Activated T-cell treated with anti-CD3 and anti-CD28 coated beads, Interleukin-2, amount 50 U/mL, for 24 hours (primary cell): ENCODE measurements around the gene ST6GAL1.
"Not testable (repeated sequence)": the region's sequence is repeated elsewhere in the genome, so short reads cannot be mapped to it uniquely, and the experiment has no call there.

Experiments
- DNase-seq: peaks from one replicate; pipeline ENCODE4 v3.0.0-alpha.2; 2020
- H3K27ac Mint-ChIP-seq: 2 replicates; pipeline ENCODE4 v1.8.0; 2020; ENCODE audit warnings: mild to moderate bottlenecking, mixed read lengths
- H3K27me3 Mint-ChIP-seq: 2 replicates; pipeline ENCODE4 v1.8.0; 2020; ENCODE audit warnings: mixed read lengths
- H3K36me3 Mint-ChIP-seq: 2 replicates; pipeline ENCODE4 v1.8.0; 2020; ENCODE audit warnings: low read depth, mixed read lengths
- H3K4me1 Mint-ChIP-seq: 2 replicates; pipeline ENCODE4 v1.8.0; 2020; ENCODE audit warnings: low read depth, mixed read lengths
- H3K4me3 Mint-ChIP-seq: 2 replicates; pipeline ENCODE4 v1.8.0; 2020; ENCODE audit warnings: mild to moderate bottlenecking, moderate library complexity, mixed read lengths
- H3K9me3 Mint-ChIP-seq: 2 replicates; pipeline ENCODE4 v1.8.0; 2020; ENCODE audit warnings: mixed read lengths

The ST6GAL1 gene

DNA sequence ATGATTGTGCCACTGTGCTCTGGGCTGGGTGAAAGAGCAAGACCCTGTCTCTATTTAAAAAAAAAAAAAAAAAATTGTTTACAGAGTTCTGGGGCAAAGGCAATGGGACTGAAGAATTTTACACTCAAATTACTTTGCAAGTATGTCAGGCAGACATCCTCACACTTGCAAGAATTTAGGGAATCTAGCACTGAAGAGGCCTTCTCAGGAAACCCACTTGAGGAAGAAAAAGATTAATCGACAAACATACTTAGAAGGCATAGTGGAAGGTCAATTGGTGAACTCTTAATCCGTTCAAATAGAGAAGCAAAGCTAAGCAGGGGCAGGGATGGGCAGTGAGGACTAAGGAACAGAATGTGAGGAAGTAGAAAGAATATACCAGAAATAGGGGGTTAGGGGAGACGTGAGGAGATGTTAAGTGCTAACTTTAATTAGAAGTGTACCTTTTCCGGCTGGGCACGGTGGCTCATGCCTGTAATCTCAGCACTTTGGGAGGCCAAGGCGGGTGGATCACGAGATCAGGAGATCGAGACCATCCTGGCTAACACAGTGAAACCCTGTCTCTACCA is 15.0 kb downstream of the ST6GAL1 start:
- no peaks in the 10 kb centered on the region for H3K27me3 Mint-ChIP-seq
- no peak overlapping the region for H3K4me3 Mint-ChIP-seq
- peaks cover 79% of the 10 kb centered on the region for H3K36me3 Mint-ChIP-seq
- no peak for DNase-seq
- no peaks in the 10 kb centered on the region for H3K9me3 Mint-ChIP-seq
- H3K4me1 Mint-ChIP-seq, result peaks cover 59% of the 10 kb centered on the region
- H3K27ac Mint-ChIP-seq, result no peak overlapping the region

DNA sequence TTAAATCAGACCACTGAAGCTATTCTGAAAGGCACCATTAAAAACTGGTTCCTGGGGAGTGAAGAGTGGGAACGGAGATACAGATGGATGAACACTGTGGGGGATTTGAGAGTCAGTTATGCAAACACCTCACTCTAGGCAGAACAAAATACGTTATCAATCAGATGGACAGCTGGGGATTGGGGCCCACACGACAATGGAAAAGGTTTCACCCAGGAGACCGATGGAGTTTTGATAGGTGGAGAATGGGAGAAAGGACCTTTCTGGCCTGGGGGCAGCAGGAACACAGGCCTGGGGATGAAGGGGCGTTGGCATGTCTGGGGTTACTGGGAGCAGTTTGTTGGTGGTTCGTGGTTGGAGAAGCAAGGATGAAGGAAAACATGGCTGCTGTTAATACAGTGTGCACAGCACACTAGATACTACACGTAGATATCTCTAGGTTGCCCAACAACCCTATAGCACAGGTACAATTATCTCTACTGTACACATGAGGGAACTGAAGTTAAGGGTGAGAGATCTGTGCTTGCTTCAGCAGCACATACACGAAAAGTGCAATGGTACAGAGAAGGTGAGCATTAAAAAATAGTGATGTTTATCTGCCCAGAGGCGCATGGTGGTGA is 16.5 kb downstream of the ST6GAL1 start:
- peak overlapping the region; percentile 3 for H3K27ac Mint-ChIP-seq
- H3K27me3 Mint-ChIP-seq, result no peaks in the 10 kb centered on the region
- no peak overlapping the region for H3K4me3 Mint-ChIP-seq
- H3K4me1 Mint-ChIP-seq, result peaks cover 62% of the 10 kb centered on the region
- peaks cover 86% of the 10 kb centered on the region for H3K36me3 Mint-ChIP-seq
- peaks cover 3% of the 10 kb centered on the region for H3K9me3 Mint-ChIP-seq
- DNase-seq, result no peak

DNA sequence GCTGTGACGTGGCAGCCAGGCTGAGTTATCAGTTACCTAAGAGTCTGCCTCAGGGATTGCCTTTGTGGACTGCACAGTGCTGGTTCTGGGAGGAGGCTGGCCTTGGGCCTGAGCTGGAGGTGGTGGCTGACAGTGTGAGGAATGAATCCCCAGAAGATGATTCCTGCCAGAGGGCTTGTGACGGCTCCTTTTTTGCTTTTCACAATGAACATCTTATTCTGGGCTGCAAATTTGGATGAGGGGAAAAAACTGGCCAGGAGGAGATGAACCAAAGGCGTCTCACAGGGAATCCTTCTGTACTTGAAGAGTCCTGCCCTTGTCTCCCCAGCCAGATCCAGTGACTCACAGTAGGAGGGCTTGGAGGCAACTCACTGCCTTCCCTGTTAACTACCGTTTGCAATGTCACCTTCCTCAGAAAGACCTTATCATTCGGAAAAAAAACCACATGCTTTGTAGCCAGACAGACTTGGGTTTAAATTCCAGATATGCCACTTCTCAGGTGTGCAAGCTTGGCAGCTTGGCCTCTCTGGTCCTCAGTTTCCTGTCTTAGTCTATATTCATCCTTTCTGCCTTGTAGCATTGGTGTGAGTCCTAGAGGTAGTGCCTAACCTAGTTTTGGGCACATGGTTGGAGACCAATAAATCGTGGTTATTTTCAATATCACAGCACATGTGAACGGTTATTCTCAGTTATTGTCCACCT is 19.1 kb downstream of the ST6GAL1 start:
- DNase-seq, result no peak
- Mint-ChIP-seq H3K36me3 (peaks cover 83% of the 10 kb centered on the region), H3K27ac (peak overlapping the region; percentile 48), H3K27me3 (no peaks in the 10 kb centered on the region), H3K4me1 (peaks cover 78% of the 10 kb centered on the region), H3K9me3 (peaks cover 11% of the 10 kb centered on the region), H3K4me3 (no peak overlapping the region)

DNA sequence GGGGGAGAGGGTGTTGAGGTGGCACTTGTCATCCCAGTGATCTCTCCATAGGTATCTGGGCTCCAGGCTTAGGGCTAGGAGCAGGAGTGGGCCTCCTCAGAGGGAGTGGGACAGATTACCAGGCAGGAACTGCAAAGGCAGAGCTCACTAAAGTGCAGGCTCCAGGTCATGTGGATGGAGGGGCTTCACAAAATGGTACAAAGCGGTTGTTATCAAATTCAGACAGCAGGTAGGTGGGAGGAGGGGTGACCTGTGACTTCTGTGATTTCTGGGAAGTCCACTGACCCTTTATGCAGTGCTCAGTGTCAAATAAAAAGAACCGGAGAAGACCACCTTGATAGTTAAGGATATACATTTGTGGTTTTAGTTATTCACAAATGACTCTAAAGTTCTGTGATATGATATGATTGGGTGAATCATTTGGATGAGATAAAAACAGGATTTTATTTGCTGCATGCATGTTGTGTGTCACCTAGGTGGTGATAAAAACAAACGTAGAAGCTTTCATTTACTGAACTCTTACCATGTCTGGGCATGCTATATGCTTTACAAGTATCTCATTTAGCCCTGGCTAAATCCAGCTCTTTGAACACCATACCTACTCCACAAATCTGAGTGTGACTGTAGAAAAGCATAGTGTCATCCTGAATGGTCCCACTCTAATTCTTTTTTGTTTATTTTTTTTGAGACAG is 20.2 kb downstream of the ST6GAL1 start:
- Mint-ChIP-seq H3K36me3 (peaks cover 83% of the 10 kb centered on the region), H3K4me1 (peaks cover 84% of the 10 kb centered on the region), H3K9me3 (peaks cover 11% of the 10 kb centered on the region), H3K27ac (peak overlapping the region; percentile 48), H3K27me3 (no peaks in the 10 kb centered on the region), H3K4me3 (no peak overlapping the region)
- DNase-seq, result no peak

DNA sequence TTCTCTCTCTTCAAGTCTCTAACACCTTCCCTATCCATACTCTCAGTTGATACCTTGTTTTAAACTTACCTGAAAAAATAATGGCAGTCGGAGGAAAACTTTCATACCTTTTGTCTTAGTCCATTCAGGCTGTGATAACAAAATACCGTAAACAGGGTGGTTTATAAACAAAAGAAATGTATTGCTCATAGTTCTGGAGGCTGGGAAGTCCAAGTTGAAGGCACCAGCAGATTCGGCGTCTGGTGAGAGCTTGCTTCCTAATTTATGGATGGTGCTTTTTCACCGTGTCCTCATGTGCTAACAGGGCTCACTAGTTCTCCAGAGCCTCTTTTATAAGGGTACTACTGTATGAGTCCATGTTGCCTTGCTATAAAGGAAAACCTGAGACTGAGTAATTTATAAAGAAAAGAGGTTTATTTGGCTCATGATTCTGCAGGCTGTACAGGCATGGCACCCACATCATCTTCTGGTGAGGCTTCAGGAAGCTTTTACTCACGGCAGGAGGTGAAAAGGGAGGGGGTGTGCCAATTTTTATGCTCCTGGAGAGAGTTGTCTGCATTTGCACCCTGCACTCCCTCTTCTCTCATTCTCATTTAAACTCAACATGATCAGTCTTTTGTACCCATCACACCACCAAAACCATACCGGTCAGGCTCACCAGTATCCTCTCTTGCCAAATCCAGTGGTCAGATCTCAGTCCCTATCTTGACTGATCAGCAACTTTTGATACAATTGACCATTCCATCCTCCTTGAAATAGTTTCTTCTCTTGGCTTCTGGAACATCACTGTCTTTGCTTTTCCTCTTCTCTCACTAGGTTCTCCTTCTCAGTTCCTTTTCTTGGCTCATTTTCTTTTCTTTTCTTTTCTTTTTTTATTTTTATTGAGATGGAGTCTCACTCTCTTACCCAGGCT is 21.6 kb downstream of the ST6GAL1 start:
- Mint-ChIP-seq H3K27ac (peak overlapping the region; percentile 86), H3K4me3 (no peak overlapping the region)

DNA sequence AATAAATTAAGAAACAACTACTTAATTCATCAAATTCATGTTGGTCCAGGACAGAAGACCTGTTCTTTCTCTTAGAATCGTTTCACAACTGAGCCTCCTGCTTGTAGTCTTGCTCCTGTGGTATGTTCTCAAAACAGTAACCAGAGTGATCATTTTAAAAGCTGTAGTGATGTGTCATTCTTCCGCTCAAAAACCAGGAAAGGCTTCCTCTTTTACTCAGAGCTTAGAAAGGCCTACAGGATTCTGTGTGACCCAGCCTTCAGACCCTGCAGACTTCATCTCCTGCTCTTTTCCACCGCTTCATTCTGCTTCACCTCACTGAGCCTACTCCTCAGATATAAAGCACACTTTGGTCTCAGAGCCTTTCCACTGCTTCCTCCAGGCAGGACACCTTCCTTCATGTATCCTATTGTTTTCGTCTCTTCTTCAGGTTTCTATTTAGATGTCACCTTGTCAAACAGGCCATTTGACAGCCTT is 22.7 kb downstream of the ST6GAL1 start:
- peaks cover 87% of the 10 kb centered on the region for H3K36me3 Mint-ChIP-seq
- no peak for DNase-seq
- H3K27ac Mint-ChIP-seq, result peak overlapping the region; percentile 86
- peak overlapping the region; percentile 37 for H3K4me3 Mint-ChIP-seq
- H3K9me3 Mint-ChIP-seq, result peaks cover 11% of the 10 kb centered on the region
- no peaks in the 10 kb centered on the region for H3K27me3 Mint-ChIP-seq
- peaks cover 88% of the 10 kb centered on the region for H3K4me1 Mint-ChIP-seq

More for the DNA sequence above, 21.6 kb downstream of the ST6GAL1 start:
- H3K9me3 Mint-ChIP-seq, result peaks cover 11% of the 10 kb centered on the region
- H3K36me3 Mint-ChIP-seq, result peaks cover 90% of the 10 kb centered on the region
- peaks cover 91% of the 10 kb centered on the region for H3K4me1 Mint-ChIP-seq
- no peak for DNase-seq
- no peaks in the 10 kb centered on the region for H3K27me3 Mint-ChIP-seq

DNA sequence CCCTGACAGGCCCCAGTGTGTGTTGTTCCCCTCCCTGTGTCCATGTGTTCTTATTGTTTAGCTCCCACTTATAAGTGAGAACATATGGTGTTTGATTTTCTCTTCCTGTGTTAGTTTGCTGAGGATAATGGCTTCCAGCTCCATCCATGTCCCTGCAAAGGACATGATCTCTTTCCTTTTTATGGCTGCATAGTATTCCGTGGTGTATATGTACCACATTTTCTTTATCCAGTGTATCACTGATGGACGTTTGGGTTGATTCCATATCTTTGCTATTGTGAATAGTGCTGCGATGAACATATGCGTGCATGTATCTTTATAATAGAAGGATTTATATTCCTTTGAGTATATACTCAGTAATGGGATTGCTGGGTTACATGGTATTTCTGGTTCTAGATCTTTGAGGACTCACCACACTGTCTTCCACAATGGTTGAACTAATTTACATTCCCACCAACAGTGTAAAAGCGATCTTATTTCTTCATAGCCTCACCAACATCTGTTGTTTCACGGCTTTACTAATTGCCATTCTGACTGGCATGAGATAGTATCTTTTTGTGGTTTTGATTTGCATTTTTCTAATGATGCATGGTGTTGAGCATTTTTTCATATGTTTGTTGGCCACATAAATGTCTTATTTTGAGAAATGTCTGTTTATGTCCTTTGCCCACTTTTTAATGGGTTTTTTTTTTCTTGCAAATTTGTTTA is 23.8 kb downstream of the ST6GAL1 start:
- not testable (repeated sequence) for DNase-seq, H3K27me3 Mint-ChIP-seq
- Mint-ChIP-seq H3K4me1 (peaks cover 81% of the 10 kb centered on the region), H3K4me3 (peak overlapping the region; percentile 28), H3K36me3 (peaks cover 80% of the 10 kb centered on the region), H3K27ac (peak overlapping the region; percentile 80), H3K9me3 (peaks cover 11% of the 10 kb centered on the region)

DNA sequence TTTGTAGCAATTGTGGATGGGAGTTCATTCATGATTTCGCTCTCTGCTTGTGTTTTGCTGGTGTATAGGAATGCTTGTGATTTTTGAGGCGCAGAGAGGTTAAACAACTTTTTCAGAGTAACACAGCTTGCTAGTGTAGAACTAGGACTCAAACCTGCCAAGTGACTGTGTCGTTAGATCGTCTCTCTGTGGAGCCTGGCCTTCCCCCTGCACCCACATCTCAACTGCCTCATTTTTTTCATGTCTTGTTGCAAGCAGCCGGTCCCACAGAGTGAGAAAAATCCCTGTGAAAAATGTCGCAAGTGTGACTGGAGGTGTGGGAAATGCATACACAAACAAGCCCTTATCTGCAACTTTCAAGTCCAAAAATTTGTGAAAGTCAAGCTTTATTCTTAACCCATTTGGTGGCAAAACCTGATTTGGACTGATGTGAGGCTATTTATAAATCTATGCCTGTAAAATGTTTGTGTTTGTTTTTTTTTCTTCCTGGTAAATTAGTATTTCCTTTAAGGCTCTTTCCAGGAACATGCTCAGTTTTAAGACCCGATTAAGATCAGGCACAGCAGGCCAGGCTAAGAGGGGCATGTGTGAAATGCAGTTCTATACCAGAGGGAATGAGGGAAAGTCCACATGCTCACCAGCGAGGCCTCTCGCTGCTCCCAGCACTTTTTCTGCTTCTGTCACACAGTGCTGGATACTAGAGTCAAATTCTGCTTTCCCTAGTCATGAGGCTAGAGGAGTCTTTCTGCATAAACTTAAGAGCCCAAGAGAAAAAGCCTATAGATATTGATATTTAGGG is 25.8 kb downstream of the ST6GAL1 start:
- DNase-seq, result no peak
- peak overlapping the region; percentile 66 for H3K27ac Mint-ChIP-seq
- peaks cover 67% of the 10 kb centered on the region for H3K36me3 Mint-ChIP-seq
- peaks cover 78% of the 10 kb centered on the region for H3K4me1 Mint-ChIP-seq
- peaks cover 11% of the 10 kb centered on the region for H3K9me3 Mint-ChIP-seq
- no peaks in the 10 kb centered on the region for H3K27me3 Mint-ChIP-seq
- no peak overlapping the region for H3K4me3 Mint-ChIP-seq

DNA sequence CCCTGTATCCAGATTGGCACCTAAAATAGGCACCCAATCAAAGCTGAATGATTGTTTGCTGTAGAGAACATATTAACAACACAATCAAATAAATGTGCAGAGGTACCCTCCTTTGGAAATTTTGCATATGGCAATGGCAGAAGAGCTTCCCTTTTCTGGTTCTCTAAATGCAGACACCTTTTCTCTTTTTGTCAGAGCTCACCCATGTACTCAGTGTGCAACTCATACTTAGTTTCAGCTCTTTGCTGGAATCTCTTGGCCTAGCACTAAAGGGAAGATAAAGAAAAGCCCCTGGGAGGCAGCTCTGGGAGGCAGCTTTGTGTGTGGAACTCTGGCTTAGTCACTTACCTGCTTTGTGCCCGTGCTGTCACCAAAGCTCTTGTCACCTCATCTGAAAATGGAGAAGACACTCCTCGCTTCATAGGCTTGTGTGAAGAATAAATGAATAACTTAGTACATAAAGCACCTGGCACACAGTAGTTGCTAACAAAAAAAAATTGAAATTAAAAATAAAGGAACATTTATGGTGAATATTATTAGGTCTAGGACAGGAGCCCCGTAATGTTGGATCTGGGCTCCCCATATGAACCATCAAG is 28.8 kb downstream of the ST6GAL1 start:
- no peak for DNase-seq
- no peak overlapping the region for H3K4me3 Mint-ChIP-seq
- no peak overlapping the region for H3K27ac Mint-ChIP-seq
- peaks cover 67% of the 10 kb centered on the region for H3K36me3 Mint-ChIP-seq
- H3K9me3 Mint-ChIP-seq, result no peaks in the 10 kb centered on the region
- H3K4me1 Mint-ChIP-seq, result peaks cover 75% of the 10 kb centered on the region
- H3K27me3 Mint-ChIP-seq, result no peaks in the 10 kb centered on the region

DNA sequence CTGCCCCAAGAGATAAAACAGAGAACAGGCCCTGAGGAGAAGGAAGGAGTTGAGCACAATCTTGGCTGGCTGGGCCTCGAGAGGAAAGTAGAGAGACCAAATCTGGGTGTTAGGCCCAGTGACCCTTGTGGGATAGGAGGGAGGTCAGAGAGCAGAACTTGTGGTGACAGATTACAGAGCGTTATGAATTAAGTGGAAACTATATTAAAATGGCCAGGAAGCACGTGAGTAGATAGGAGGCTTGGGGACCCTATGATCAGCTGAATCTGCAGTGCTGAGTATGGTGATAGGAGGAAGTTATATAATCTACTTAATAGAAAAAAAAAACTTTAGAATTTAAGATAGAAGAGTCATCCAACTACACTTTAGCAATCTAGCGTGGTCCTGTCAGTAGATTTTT is 30.0 kb downstream of the ST6GAL1 start:
- H3K27ac Mint-ChIP-seq, result peak overlapping the region; percentile 3
- no peaks in the 10 kb centered on the region for H3K9me3 Mint-ChIP-seq
- DNase-seq, result no peak
- peaks cover 75% of the 10 kb centered on the region for H3K4me1 Mint-ChIP-seq
- H3K4me3 Mint-ChIP-seq, result no peak overlapping the region
- H3K27me3 Mint-ChIP-seq, result no peaks in the 10 kb centered on the region
- peaks cover 67% of the 10 kb centered on the region for H3K36me3 Mint-ChIP-seq

DNA sequence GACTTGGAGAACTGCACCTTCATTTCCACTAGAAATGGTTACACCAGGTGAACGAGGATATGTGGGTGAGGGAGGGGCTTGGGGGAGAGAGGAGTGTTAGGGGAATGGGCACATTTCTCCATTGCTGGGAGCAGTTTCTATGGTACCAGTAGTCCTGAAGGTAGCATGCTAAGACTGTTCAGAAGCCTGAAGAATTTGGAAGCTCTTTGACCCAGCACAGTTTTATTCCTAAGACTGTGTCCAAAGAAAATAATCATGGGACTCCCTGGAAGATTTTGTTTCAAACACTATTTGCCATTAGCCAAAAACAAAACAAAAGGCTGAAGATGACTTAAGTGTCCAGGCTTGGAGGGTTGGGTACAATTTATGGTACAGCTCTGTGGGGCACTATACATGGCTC is 32.1 kb downstream of the ST6GAL1 start:
- Mint-ChIP-seq H3K36me3 (peaks cover 68% of the 10 kb centered on the region), H3K4me3 (no peak overlapping the region), H3K27me3 (no peaks in the 10 kb centered on the region), H3K4me1 (peaks cover 72% of the 10 kb centered on the region), H3K27ac (peak overlapping the region; percentile 37), H3K9me3 (no peaks in the 10 kb centered on the region)
- DNase-seq, result no peak

DNA sequence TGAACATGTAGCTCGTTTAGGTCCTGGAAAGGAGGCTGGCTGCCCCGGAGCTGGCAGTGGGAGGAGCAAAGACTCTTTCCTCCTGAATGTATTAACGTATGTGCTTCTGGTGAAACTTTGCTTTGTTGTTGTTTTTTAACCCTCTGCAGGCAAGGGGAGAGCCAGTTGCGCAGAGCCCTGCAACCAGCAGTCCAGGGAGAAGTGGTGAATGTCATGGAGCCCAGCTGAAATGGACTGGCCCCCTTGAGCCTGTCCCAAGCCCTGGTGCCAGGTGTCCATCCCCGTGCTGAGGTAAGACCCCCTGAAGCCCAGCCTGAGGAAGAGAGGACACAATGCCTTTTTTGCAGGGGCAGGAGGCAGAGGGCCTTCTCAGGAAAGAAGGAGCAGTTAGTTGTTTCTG is 33.3 kb downstream of the ST6GAL1 start:
- Mint-ChIP-seq H3K4me3 (no peak overlapping the region), H3K36me3 (peaks cover 80% of the 10 kb centered on the region), H3K27me3 (no peaks in the 10 kb centered on the region), H3K9me3 (no peaks in the 10 kb centered on the region), H3K4me1 (peaks cover 79% of the 10 kb centered on the region), H3K27ac (peak overlapping the region; percentile 60)
- no peak for DNase-seq
